Astrocyte of the spinal cord (primary cell): Measurements from ENCODE around the gene TOM1L1.

Experiments
- DNase-seq: peaks from one replicate; pipeline ENCODE4 v3.0.0; 2011; ENCODE audit warnings: low read depth, low spot score
- H3K4me3 ChIP-seq: 2 replicates; pipeline ENCODE4 v1.5.1; 2011; ENCODE audit warnings: low read depth, mild to moderate bottlenecking, low read length, moderate library complexity
- CTCF ChIP-seq: IDR thresholded peaks from 2 replicates; pipeline ENCODE4 v1.5.1; 2012; ENCODE audit warnings: low read depth, mild to moderate bottlenecking, low read length, inconsistent platforms
- in situ Hi-C: cut with HindIII; loops from 2 replicates; pipeline ENCODE4 v1.10.0; 2017; ENCODE audit warnings: low sequenced_read_pairs

Gene TOM1L1

GRCh38 chr17:54900457-54901229 is at the start of gene TOM1L1:
Gene TOM1L1 (plus strand): TSS chr17:54900852. CDS start chr17:54900866, 14 bp downstream.
- TF ChIP-seq CTCF: no peak
- H3K4me3 ChIP-seq: peak within 1 kb of the TSS; percentile 76
- in situ Hi-C loops: no loop called here
- DNase-seq: peak; percentile 55

GRCh38 chr17:54859187-54859586 is 41.5 kb upstream of the TOM1L1 start:
- no peak for TF ChIP-seq CTCF
- in situ Hi-C loops: no loop called here
- no peak overlapping the region for H3K4me3 ChIP-seq
- no peak for DNase-seq

- H3K4me3 ChIP-seq: no peak overlapping the region
- no peak for DNase-seq
- no peak for TF ChIP-seq CTCF
- in situ Hi-C loops: no loop called here
Observed at GRCh38 chr17:54860617-54861470, 39.8 kb upstream of the TOM1L1 start.

GRCh38 chr17:54861471-54861983 is 39.1 kb upstream of the TOM1L1 start:
- no peak overlapping the region for H3K4me3 ChIP-seq
- in situ Hi-C loops: no loop called here
- no peak for TF ChIP-seq CTCF
- no peak for DNase-seq

GRCh38 chr17:54863176-54863575 is 37.5 kb upstream of the TOM1L1 start:
- in situ Hi-C loops: no loop called here
- no peak for DNase-seq
- no peak overlapping the region for H3K4me3 ChIP-seq
- TF ChIP-seq CTCF: no peak

GRCh38 chr17:54864070-54864469 is 36.6 kb upstream of the TOM1L1 start:
- no peak for DNase-seq
- TF ChIP-seq CTCF: no peak
- H3K4me3 ChIP-seq: no peak overlapping the region
- in situ Hi-C loops: no loop called here
